T-cell (primary cell): ENCODE results near the gene RNASEL. TPM values are rescaled to one million over a fixed set of nuclear protein-coding genes. Genes with fewer than 3 reads are reported as not detected.

Source experiments
- ATAC-seq, 4 experiments: fragments of 200-7000 bp in 3 of 4; fragments of 150-1000 bp in 1 of 4; cut with Tn5 transposase; replicated peaks in 1 of 4; 1 replicate in 3 of 4; 2 replicates in 1 of 4; pipeline ENCODE4 v1.10.0; 2021; ENCODE audit warnings: moderate library complexity in 3 of 4, mild to moderate bottlenecking in 2 of 4, moderate number of reproducible peaks in 1 of 4
- CTCF ChIA-PET, 2 donors: fragments of 300-600 bp; sonication (Branson Sonifier 250); formaldehyde crosslinking; loops; one replicate each; lab custom pipeline; 2022; ENCODE audit warnings: antibody characterized with exemption in 2 of 2; lab: Charles Lee
- POLR2A ChIA-PET, 2 donors: fragments of 300-600 bp; sonication (Branson Sonifier 250); formaldehyde crosslinking; loops; one replicate each; lab custom pipeline; 2022; ENCODE audit warnings: antibody characterized with exemption in 2 of 2; lab: Charles Lee
- DNase-seq, 35 experiments: peaks; one replicate each; pipeline versions ENCODE4 v3.0.0 to v3.0.0-alpha.2; 2013 to 2023
- H3K27ac ChIP-seq: one replicate; pipeline ENCODE4 v1.5.1; 2013; ENCODE audit warnings: low read length
- H3K27me3 ChIP-seq, 2 experiments: replicated peaks in 1 of 2; 1 replicate in 1 of 2; 2 replicates in 1 of 2; pipeline versions ENCODE4 v1.6.1 to v1.7.0; 2013; ENCODE audit warnings: low read length in 1 of 2, mixed read lengths in 1 of 2; ENCODE audit not compliant: control insufficient read depth in 2 of 2, insufficient read depth in 2 of 2; ENCODE audit errors: extremely low read depth in 1 of 2
- H3K36me3 ChIP-seq, 2 donors: 1 replicate in 1 of 2; 2 replicates in 1 of 2; pipeline versions ENCODE4 v1.6.1 to v1.7.0; 2013; ENCODE audit warnings: low read length in 1 of 2; ENCODE audit not compliant: control insufficient read depth in 2 of 2, insufficient read depth in 1 of 2; ENCODE audit errors: extremely low read depth in 1 of 2
- H3K4me1 ChIP-seq, 2 experiments: 1 replicate in 1 of 2; 2 replicates in 1 of 2; pipeline versions ENCODE4 v1.6.1 to v1.7.0; 2013; ENCODE audit warnings: low read length in 2 of 2, mixed read lengths in 1 of 2; ENCODE audit not compliant: insufficient read depth in 2 of 2, control insufficient read depth in 1 of 2; ENCODE audit errors: extremely low read depth in 1 of 2
- H3K4me3 ChIP-seq, 2 donors: 1 replicate in 1 of 2; 2 replicates in 1 of 2; pipeline versions ENCODE4 v1.5.1 to v1.7.0; 2013; ENCODE audit warnings: mild to moderate bottlenecking in 2 of 2, low read length in 1 of 2, moderate library complexity in 1 of 2; ENCODE audit not compliant: control insufficient read depth in 1 of 2; ENCODE audit errors: extremely low read depth in 1 of 2
- H3K9me3 ChIP-seq: 2 replicates; pipeline ENCODE4 v1.7.0; 2013
- H3K27ac Mint-ChIP-seq, 2 donors: one replicate each; pipeline ENCODE4 v1.8.0; 2020 to 2021; ENCODE audit warnings: mild to moderate bottlenecking in 2 of 2, mixed read lengths in 2 of 2
- H3K27me3 Mint-ChIP-seq, 2 donors: one replicate each; pipeline ENCODE4 v1.8.0; 2021 to 2022; ENCODE audit warnings: mixed read lengths in 2 of 2
- H3K36me3 Mint-ChIP-seq: one replicate; pipeline ENCODE4 v1.8.0; 2021; ENCODE audit warnings: mixed read lengths
- H3K4me1 Mint-ChIP-seq, 3 donors: one replicate each; pipeline ENCODE4 v1.8.0; 2020 to 2022; ENCODE audit warnings: mixed read lengths in 3 of 3, mild to moderate bottlenecking in 1 of 3
- H3K4me3 Mint-ChIP-seq, 3 donors: one replicate each; pipeline ENCODE4 v1.8.0; 2020 to 2022; ENCODE audit warnings: mild to moderate bottlenecking in 3 of 3, mixed read lengths in 3 of 3, moderate library complexity in 3 of 3
- H3K9me3 Mint-ChIP-seq, 3 donors: one replicate each; pipeline ENCODE4 v1.8.0; 2020 to 2022; ENCODE audit warnings: mixed read lengths in 3 of 3
- WGBS: methylation state at CpG from one replicate; pipeline ENCODE4 v1.1.5; 2013; ENCODE audit warnings: missing lambda C conversion rate; ENCODE audit not compliant: insufficient coverage; 5-methylcytosine and 5-hydroxymethylcytosine counted together
- total RNA-seq, 35 experiments: library from RNA in 6 of 35; stranded (reverse) in 6 of 35; fragments of 120-200 nt in 1 of 35; gene quantifications; one replicate each; pipeline versions ENCODE4 v1.2.1 to v1.2.4 and lab custom pipeline; 2013 to 2026

Gene RNASEL
- total RNA-seq, 5 donors from 2014 or later (not counting 1 experiment from before 2014, with no cell fraction given), result 10.5 to 20.8 (median 18.7) TPM

GRCh38 chr1:182565537-182565936, 23.5 kb downstream of the RNASEL start:
- no peaks in the 10 kb centered on the region for H3K27me3 ChIP-seq
- H3K27ac Mint-ChIP-seq, result no peak overlapping the region
- CTCF ChIA-PET, result interaction anchor here in 1 of 2 donors (1.9 kb wide), 1 partner anchor 22 kb away, joined by 5 read pairs; no protein-coding TSS in a partner anchor
- no peaks in the 10 kb centered on the region for H3K9me3 ChIP-seq
- POLR2A ChIA-PET, result no interaction called here
- H3K4me1 ChIP-seq, result no peaks in the 10 kb centered on the region
- no peaks in the 10 kb centered on the region for H3K36me3 Mint-ChIP-seq
- no peaks in the 10 kb centered on the region for H3K9me3 Mint-ChIP-seq
- no peak for ATAC-seq
- no CpG with 5 or more reads among the region's 3 CpGs for WGBS
- H3K27ac ChIP-seq, result no peak overlapping the region
- no peaks in the 10 kb centered on the region for H3K27me3 Mint-ChIP-seq
- DNase-seq, result no peak
- H3K36me3 ChIP-seq, result no peaks in the 10 kb centered on the region
- H3K4me3 Mint-ChIP-seq, result no peak overlapping the region
- no peaks in the 10 kb centered on the region for H3K4me1 Mint-ChIP-seq
- H3K4me3 ChIP-seq, result no peak overlapping the region

GRCh38 chr1:182564406-182565004, 24.6 kb downstream of the RNASEL start:
- DNase-seq, result no peak
- no peak overlapping the region for H3K27ac ChIP-seq
- H3K9me3 ChIP-seq, result no peaks in the 10 kb centered on the region
- H3K4me1 ChIP-seq, result no peaks in the 10 kb centered on the region
- Mint-ChIP-seq H3K4me1 (no peaks in the 10 kb centered on the region), H3K9me3 (no peaks in the 10 kb centered on the region), H3K4me3 (no peak overlapping the region), H3K27ac (no peak overlapping the region), H3K36me3 (no peaks in the 10 kb centered on the region), H3K27me3 (no peaks in the 10 kb centered on the region)
- H3K36me3 ChIP-seq, result no peaks in the 10 kb centered on the region
- WGBS, result 100% methylated on average over 1 of the region's 2 CpGs
- ChIA-PET CTCF (no interaction called here), POLR2A (no interaction called here)
- H3K4me3 ChIP-seq, result no peak overlapping the region
- no peaks in the 10 kb centered on the region for H3K27me3 ChIP-seq
- no peak for ATAC-seq

GRCh38 chr1:182563095-182563494, 26.0 kb downstream of the RNASEL start:
- CTCF ChIA-PET, result no interaction called here
- Mint-ChIP-seq H3K36me3 (no peaks in the 10 kb centered on the region), H3K9me3 (no peaks in the 10 kb centered on the region), H3K27ac (no peak overlapping the region), H3K4me1 (no peaks in the 10 kb centered on the region), H3K27me3 (no peaks in the 10 kb centered on the region), H3K4me3 (no peak overlapping the region)
- Histone ChIP-seq H3K9me3 (no peaks in the 10 kb centered on the region), H3K27me3 (peaks cover 0 to 3% of the 10 kb centered on the region in 2 experiments), H3K36me3 (no peaks in the 10 kb centered on the region), H3K4me1 (no peaks in the 10 kb centered on the region), H3K27ac (no peak overlapping the region), H3K4me3 (no peak overlapping the region)
- no peak for DNase-seq
- ATAC-seq, result no peak
- POLR2A ChIA-PET, result no interaction called here
- WGBS, result 92% methylated on average over 2 of the region's 4 CpGs

GRCh38 chr1:182561456-182561855, 27.6 kb downstream of the RNASEL start:
- ChIA-PET CTCF (no interaction called here), POLR2A (no interaction called here)
- Histone ChIP-seq H3K4me3 (no peak overlapping the region), H3K4me1 (no peaks in the 10 kb centered on the region), H3K27me3 (peaks cover 0 to 3% of the 10 kb centered on the region in 2 experiments), H3K36me3 (no peaks in the 10 kb centered on the region), H3K27ac (no peak overlapping the region), H3K9me3 (no peaks in the 10 kb centered on the region)
- H3K36me3 Mint-ChIP-seq, result no peaks in the 10 kb centered on the region
- no peaks in the 10 kb centered on the region for H3K9me3 Mint-ChIP-seq
- H3K27me3 Mint-ChIP-seq, result no peaks in the 10 kb centered on the region
- no peaks in the 10 kb centered on the region for H3K4me1 Mint-ChIP-seq
- H3K27ac Mint-ChIP-seq, result no peak overlapping the region
- DNase-seq (no peak), ATAC-seq (no peak)
- WGBS, result 60% methylated on average over 1 of the region's 4 CpGs
- H3K4me3 Mint-ChIP-seq, result no peak overlapping the region

- ATAC-seq (no peak), DNase-seq (no peak)
- H3K4me3 ChIP-seq, result no peak overlapping the region
- ChIA-PET POLR2A (no interaction called here), CTCF (interaction anchor here in 1 of 2 donors (0.5 kb wide), 1 partner anchor 406 kb away, joined by 7 read pairs; no protein-coding TSS in a partner anchor)
- no peak overlapping the region for H3K4me3 Mint-ChIP-seq
- H3K9me3 ChIP-seq, result no peaks in the 10 kb centered on the region
- H3K27ac Mint-ChIP-seq, result no peak overlapping the region
- WGBS, result 48% methylated on average over 4 of the region's 7 CpGs
- H3K4me1 Mint-ChIP-seq, result no peaks in the 10 kb centered on the region
- no peaks in the 10 kb centered on the region for H3K4me1 ChIP-seq
- peaks cover 0 to 3% of the 10 kb centered on the region in 2 experiments for H3K27me3 ChIP-seq
- H3K27me3 Mint-ChIP-seq, result no peaks in the 10 kb centered on the region
- no peaks in the 10 kb centered on the region for H3K36me3 Mint-ChIP-seq
- no peaks in the 10 kb centered on the region for H3K36me3 ChIP-seq
- no peak overlapping the region for H3K27ac ChIP-seq
- H3K9me3 Mint-ChIP-seq, result no peaks in the 10 kb centered on the region
Measured at GRCh38 chr1:182560392-182560984, 28.6 kb downstream of the RNASEL start.

- H3K9me3 Mint-ChIP-seq, result peaks cover 0 to 10% (median 4%) of the 10 kb centered on the region in 3 donors
- CTCF ChIA-PET, result no interaction called here
- H3K4me1 Mint-ChIP-seq, result no peaks in the 10 kb centered on the region
- ATAC-seq (no peak), DNase-seq (no peak)
- H3K27ac ChIP-seq, result no peak overlapping the region
- POLR2A ChIA-PET, result no interaction called here
- H3K4me1 ChIP-seq, result no peaks in the 10 kb centered on the region
- H3K27ac Mint-ChIP-seq, result no peak overlapping the region
- H3K4me3 ChIP-seq, result no peak overlapping the region
- H3K27me3 Mint-ChIP-seq, result no peaks in the 10 kb centered on the region
- H3K36me3 ChIP-seq, result no peaks in the 10 kb centered on the region
- H3K4me3 Mint-ChIP-seq, result no peak overlapping the region
- peaks cover 0 to 3% of the 10 kb centered on the region in 2 experiments for H3K27me3 ChIP-seq
- H3K9me3 ChIP-seq, result no peaks in the 10 kb centered on the region
- H3K36me3 Mint-ChIP-seq, result no peaks in the 10 kb centered on the region
Measured at GRCh38 chr1:182556279-182556678, 32.8 kb downstream of the RNASEL start.
